Pancreas (tissue), 10 donors: Measurements from ENCODE around the gene SFXN3. TPM values are rescaled to one million over a fixed set of nuclear protein-coding genes. Genes with fewer than 3 reads are reported as not detected.
A peak's percentile ranks its signal among the peaks of the same experiment; 100 is the strongest.

Source experiments
- ATAC-seq, 4 donors: fragments of 200-7000 bp; cut with Tn5 transposase; one replicate each; pipeline versions ENCODE4 v1.8.0 to v1.9.1; 2020; ENCODE audit warnings: mild to moderate bottlenecking in 4 of 4, moderate library complexity in 4 of 4
- DNase-seq, 6 donors: peaks; one replicate each; pipeline ENCODE4 v3.0.0-alpha.2; 2020
- FAIRE-seq: peaks from 2 replicates; lab custom pipeline; 2012; peaks lifted over from hg19 to GRCh38; lab: Jason Lieb, UNC
- H3K27ac ChIP-seq, 4 donors: fragments of 200-600 bp; sonication (generic); 1 replicate in 3 of 4; 2 replicates in 1 of 4; pipeline versions ENCODE4 v1.5.0 to v1.8.0; 2020
- H3K27me3 ChIP-seq, 4 donors: fragments of 200-600 bp; one replicate each; pipeline ENCODE4 v1.8.0; 2021
- H3K36me3 ChIP-seq, 3 donors: fragments of 200-600 bp; sonication (generic) in 1 of 3; one replicate each; pipeline versions ENCODE4 v1.5.0 to v1.8.0; 2020 to 2021
- H3K4me1 ChIP-seq, 3 donors: fragments of 200-600 bp; one replicate each; pipeline ENCODE4 v1.8.0; 2021
- H3K4me3 ChIP-seq, 4 donors: fragments of 200-600 bp; sonication (generic) in 2 of 4; one replicate each; pipeline versions ENCODE4 v1.5.0 to v1.8.0; 2020 to 2021
- H3K9me3 ChIP-seq, 4 donors: fragments of 200-600 bp; one replicate each; pipeline ENCODE4 v1.8.0; 2021
- WGBS, 2 donors: extraction: QIAGEN DNeasy Blood & Tissue Kit; methylation state at CpG; one replicate each; pipeline ENCODE4 v1.1.7; 2013; 5-methylcytosine and 5-hydroxymethylcytosine counted together
- intact Hi-C, 3 donors: fragments of 100-400 bp; cut with DNase I; formaldehyde crosslinking; loops; one replicate each; pipeline versions ENCODE4 v1.11.1 to v1.14.2; 2022
- polyA plus RNA-seq, 2 donors: library from polyadenylated mRNA; stranded (reverse); fragments of 200-250 nt; gene quantifications; one replicate each; pipeline ENCODE4 v1.2.3, GENCODE V29; 2013
- total RNA-seq, 6 donors: library from RNA; stranded (reverse); fragmentation: NEBNext Ultra II Directional in 4 of 6; extraction: Animal tissue kit (Norgen Biotek cat#: 25700) in 4 of 6; gene quantifications; one replicate each; pipeline versions ENCODE4 v1.2.1 to v1.2.4, GENCODE V29; 2021 to 2023
- TF ChIP-seq, protein P1 (sequence below), 4 donors: fragments of 200-600 bp; sonication (generic) in 3 of 4; IDR thresholded peaks; one replicate each; pipeline versions ENCODE4 v1.5.0 to v1.8.0; 2021; ENCODE audit warnings: antibody characterized with exemption in 4 of 4
- donor health status: healthy with polysubstance abuse.
- donor health status: DM: no; HTN: no; CAD: no; lungs with moderate emphysema.
- donor health status: DM: no; HTN: no; CAD: no.
- donor health status: control.
- donor health status: control.
- donor health status: Bipolar disorder and iron deficiency.
- donor health status: DM: yes; HTN: yes; CAD: no.
- donor health status: DM: no; HTN: no; CAD: no.
- donor health status: DM: no; HTN: no; CAD: no.
- donor health status: DM: yes; HTN: yes; CAD: no.

The SFXN3 gene
- total and polyA plus RNA-seq, 8 donors, result 8.2 to 33.5 (median 16.4) TPM

- WGBS, 2 donors, result 0% methylated on average over 37 of the region's 37 CpGs
- intact Hi-C loops, result no loop called here
Measured at GRCh38 chr10:101060036-101060950, 29.3 kb downstream of the SFXN3 start.

DNA sequence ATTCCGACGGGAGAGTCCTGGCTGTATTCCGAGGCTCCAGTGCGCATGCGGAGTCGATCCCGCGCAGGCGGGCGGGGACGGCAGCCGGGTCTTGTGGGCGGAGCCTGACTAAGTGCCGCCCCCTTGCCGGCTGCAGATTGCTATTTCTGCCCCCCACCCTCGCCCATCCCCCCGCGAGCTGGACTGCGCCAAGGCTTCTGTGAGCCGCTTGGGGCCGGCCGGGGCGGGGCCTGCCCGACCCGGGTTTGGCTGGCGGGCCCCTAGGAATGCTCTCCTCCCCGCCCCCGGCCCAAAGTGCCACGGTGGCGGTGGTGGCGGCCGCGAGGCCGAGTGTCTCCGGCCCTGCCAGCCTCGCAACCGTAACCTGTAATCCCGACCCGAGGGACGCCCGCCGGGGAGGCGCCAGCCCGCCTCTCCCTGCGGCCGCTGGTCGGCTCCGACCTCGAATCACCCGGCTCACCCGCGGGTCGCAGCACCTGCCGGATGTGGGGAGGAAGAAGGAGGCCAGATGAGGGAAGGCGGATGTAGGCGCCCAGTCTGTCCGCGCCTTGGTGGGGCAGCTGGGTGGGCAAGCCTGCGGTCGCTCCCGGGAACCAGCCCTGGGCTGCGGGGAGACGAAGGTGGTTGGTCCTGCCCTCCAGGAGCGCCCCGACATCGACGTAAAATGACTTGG is 30.1 kb downstream of the SFXN3 start:
- TF ChIP-seq, protein P1, sequence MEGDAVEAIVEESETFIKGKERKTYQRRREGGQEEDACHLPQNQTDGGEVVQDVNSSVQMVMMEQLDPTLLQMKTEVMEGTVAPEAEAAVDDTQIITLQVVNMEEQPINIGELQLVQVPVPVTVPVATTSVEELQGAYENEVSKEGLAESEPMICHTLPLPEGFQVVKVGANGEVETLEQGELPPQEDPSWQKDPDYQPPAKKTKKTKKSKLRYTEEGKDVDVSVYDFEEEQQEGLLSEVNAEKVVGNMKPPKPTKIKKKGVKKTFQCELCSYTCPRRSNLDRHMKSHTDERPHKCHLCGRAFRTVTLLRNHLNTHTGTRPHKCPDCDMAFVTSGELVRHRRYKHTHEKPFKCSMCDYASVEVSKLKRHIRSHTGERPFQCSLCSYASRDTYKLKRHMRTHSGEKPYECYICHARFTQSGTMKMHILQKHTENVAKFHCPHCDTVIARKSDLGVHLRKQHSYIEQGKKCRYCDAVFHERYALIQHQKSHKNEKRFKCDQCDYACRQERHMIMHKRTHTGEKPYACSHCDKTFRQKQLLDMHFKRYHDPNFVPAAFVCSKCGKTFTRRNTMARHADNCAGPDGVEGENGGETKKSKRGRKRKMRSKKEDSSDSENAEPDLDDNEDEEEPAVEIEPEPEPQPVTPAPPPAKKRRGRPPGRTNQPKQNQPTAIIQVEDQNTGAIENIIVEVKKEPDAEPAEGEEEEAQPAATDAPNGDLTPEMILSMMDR (IDR thresholded peaks at IDR 0.05), result no peak
- no peaks in the 10 kb centered on the region for H3K27me3 ChIP-seq
- ATAC-seq, result peak; percentile 85 to 94 (median 90)
- H3K4me3 ChIP-seq, result peak overlapping the region; percentile 28 to 83 (median 67)
- 6 to 8% methylated on average over 63 to 67 of the region's 67 CpGs for WGBS, 2 donors
- no peak for FAIRE-seq
- H3K27ac ChIP-seq, result peak overlapping the region; percentile 75 to 90 (median 86)
- H3K4me1 ChIP-seq, result peaks cover 4 to 8% (median 6%) of the 10 kb centered on the region in 3 donors
- no peaks in the 10 kb centered on the region for H3K9me3 ChIP-seq
- intact Hi-C loops, result no loop called here
- no peaks in the 10 kb centered on the region for H3K36me3 ChIP-seq
- DNase-seq, result peak; percentile 86 to 98 (median 96)

More at GRCh38 chr10:101060036-101060950, 29.3 kb downstream of the SFXN3 start:
- FAIRE-seq (no peak), ATAC-seq (peak; percentile 80 to 91 (median 85)), DNase-seq (peak; percentile 87 to 97 (median 91))
- Histone ChIP-seq H3K27ac (peak overlapping the region; percentile 75 to 90 (median 86)), H3K36me3 (no peaks in the 10 kb centered on the region), H3K9me3 (no peaks in the 10 kb centered on the region), H3K4me3 (peak overlapping the region; percentile 28 to 83 (median 67)), H3K27me3 (no peaks in the 10 kb centered on the region), H3K4me1 (peaks cover 4 to 6% (median 4%) of the 10 kb centered on the region in 3 donors)
- TF ChIP-seq, protein P1 (IDR thresholded peaks at IDR 0.05), result peak; percentile 66 to 81 (median 75)

GRCh38 chr10:101061624-101062231 is 30.7 kb downstream of the SFXN3 start, which contains the start of gene KAZALD1:
TSS of gene KAZALD1 (plus strand) at chr10:101061989. CDS start at chr10:101062593, 604 bp downstream.
- ATAC-seq (peak in 1 of 4 donors; percentile 0), FAIRE-seq (no peak), DNase-seq (peak in 3 of 6 donors; percentile 34 to 72 (median 43))
- WGBS, 2 donors, result 80 to 81% methylated on average over 31 of the region's 31 CpGs
- H3K27ac ChIP-seq, result peak within 1 kb of the TSS; percentile 75 to 90 (median 86)
- TF ChIP-seq, protein P1 (IDR thresholded peaks at IDR 0.05), result no peak
- peak within 1 kb of the TSS; percentile 28 to 83 (median 67) for H3K4me3 ChIP-seq
- H3K9me3 ChIP-seq, result no peaks in the 10 kb centered on the region
- no peaks in the 10 kb centered on the region for H3K36me3 ChIP-seq
- H3K4me1 ChIP-seq, result peaks cover 4 to 11% (median 6%) of the 10 kb centered on the region in 3 donors
- intact Hi-C loops, result no loop called here
- H3K27me3 ChIP-seq, result no peaks in the 10 kb centered on the region

DNA sequence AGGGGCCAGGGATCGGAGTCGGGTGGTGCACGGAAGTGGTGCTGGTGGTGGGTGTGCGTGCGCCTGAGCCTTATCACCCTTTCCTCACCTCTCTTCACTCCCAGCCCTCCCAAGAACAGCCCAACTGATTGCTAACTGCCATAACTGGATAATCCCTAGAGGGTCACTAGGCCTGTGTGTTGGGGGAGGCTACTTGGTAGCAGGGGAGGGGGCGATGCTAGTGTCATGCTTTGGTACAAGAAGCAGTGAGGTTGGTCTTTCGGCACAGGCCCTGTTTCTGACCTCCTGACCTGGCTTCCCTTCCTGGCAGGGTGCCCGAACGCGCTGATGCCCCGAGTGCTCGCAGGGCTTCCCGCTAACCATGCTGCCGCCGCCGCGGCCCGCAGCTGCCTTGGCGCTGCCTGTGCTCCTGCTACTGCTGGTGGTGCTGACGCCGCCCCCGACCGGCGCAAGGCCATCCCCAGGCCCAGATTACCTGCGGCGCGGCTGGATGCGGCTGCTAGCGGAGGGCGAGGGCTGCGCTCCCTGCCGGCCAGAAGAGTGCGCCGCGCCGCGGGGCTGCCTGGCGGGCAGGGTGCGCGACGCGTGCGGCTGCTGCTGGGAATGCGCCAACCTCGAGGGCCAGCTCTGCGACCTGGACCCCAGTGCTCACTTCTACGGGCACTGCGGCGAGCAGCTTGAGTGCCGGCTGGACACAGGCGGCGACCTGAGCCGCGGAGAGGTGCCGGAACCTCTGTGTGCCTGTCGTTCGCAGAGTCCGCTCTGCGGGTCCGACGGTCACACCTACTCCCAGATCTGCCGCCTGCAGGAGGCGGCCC is 31.4 kb downstream of the SFXN3 start:
- FAIRE-seq (no peak), DNase-seq (peak; percentile 49 to 87 (median 70)), ATAC-seq (peak; percentile 19 to 41 (median 22))
- intact Hi-C loops, result no loop called here
- Histone ChIP-seq H3K9me3 (no peaks in the 10 kb centered on the region), H3K4me3 (peak overlapping the region in 2 of 4 donors; percentile 22 to 40), H3K36me3 (no peaks in the 10 kb centered on the region), H3K27ac (no peak overlapping the region), H3K27me3 (no peaks in the 10 kb centered on the region), H3K4me1 (peaks cover 4 to 11% (median 6%) of the 10 kb centered on the region in 3 donors)
- WGBS, 2 donors, result 9 to 10% methylated on average over 54 to 63 of the region's 63 CpGs
- TF ChIP-seq, protein P1 (IDR thresholded peaks at IDR 0.05), result peak in 3 of 4 donors; percentile 32 to 55 (median 46)
